ENCODE measurements around the gene AGAP1.

Gene AGAP1

GRCh38 chr2:235776531-235776930 is 282.7 kb downstream of the AGAP1 start:
- no peak for DNase-seq

- DNase-seq, result peak; percentile 55
Observed at GRCh38 chr2:235779444-235779896, 285.6 kb downstream of the AGAP1 start.

- DNase-seq, result no peak
Observed at GRCh38 chr2:235780401-235780800, 286.6 kb downstream of the AGAP1 start.

- DNase-seq, result no peak
Observed at GRCh38 chr2:235781775-235782174, 287.9 kb downstream of the AGAP1 start.

GRCh38 chr2:235784788-235785187 is 290.9 kb downstream of the AGAP1 start:
- DNase-seq, result no peak

- DNase-seq, result no peak
Observed at GRCh38 chr2:235789552-235789951, 295.7 kb downstream of the AGAP1 start.

- no peak for DNase-seq
Observed at GRCh38 chr2:235793163-235793752, 299.4 kb downstream of the AGAP1 start.

GRCh38 chr2:235799281-235799680 is 305.4 kb downstream of the AGAP1 start:
- DNase-seq, result no peak

- DNase-seq, result no peak
Observed at GRCh38 chr2:235802542-235802941, 308.7 kb downstream of the AGAP1 start.

GRCh38 chr2:235803028-235803427 is 309.2 kb downstream of the AGAP1 start:
- no peak for DNase-seq

- no peak for DNase-seq
Observed at GRCh38 chr2:235804676-235805075, 310.8 kb downstream of the AGAP1 start.

GRCh38 chr2:235806986-235807750 is 313.3 kb downstream of the AGAP1 start:
- no peak for DNase-seq

- no peak for DNase-seq
Observed at GRCh38 chr2:235808366-235808765, 314.5 kb downstream of the AGAP1 start.

- no peak for DNase-seq
Observed at GRCh38 chr2:235810252-235810651, 316.4 kb downstream of the AGAP1 start.

- no peak for DNase-seq
Observed at GRCh38 chr2:235810846-235811245, 317.0 kb downstream of the AGAP1 start.

GRCh38 chr2:235811446-235812184 is 317.8 kb downstream of the AGAP1 start:
- no peak for DNase-seq

GRCh38 chr2:235812185-235812665 is 318.4 kb downstream of the AGAP1 start:
- no peak for DNase-seq

- no peak for DNase-seq
Observed at GRCh38 chr2:235813398-235813797, 319.6 kb downstream of the AGAP1 start.

GRCh38 chr2:235820571-235820970 is 326.7 kb downstream of the AGAP1 start:
- no peak for DNase-seq

GRCh38 chr2:235824331-235824730 is 330.5 kb downstream of the AGAP1 start:
- DNase-seq, result no peak

GRCh38 chr2:235825946-235826345 is 332.1 kb downstream of the AGAP1 start:
- DNase-seq, result no peak

- DNase-seq, result no peak
Observed at GRCh38 chr2:235826826-235827225, 333.0 kb downstream of the AGAP1 start.

GRCh38 chr2:235827585-235827992 is 333.7 kb downstream of the AGAP1 start:
- peak; percentile 47 for DNase-seq

GRCh38 chr2:235829726-235830125 is 335.9 kb downstream of the AGAP1 start:
- no peak for DNase-seq
